Measurements from ENCODE around the gene CHMP2A. TPM values are rescaled to one million over a fixed set of nuclear protein-coding genes. Genes with fewer than 3 reads are reported as not detected.

CHMP2A gene
- total RNA-seq = 88.4 and 122 TPM in 2 replicates
- polyA plus RNA-seq = 188 and 196 TPM in 2 replicates

GRCh38 chr19:58554494-58555368 is at the start of gene CHMP2A:
Gene CHMP2A (minus strand): TSS chr19:58555105. CDS start chr19:58554212, 893 bp downstream.
- Histone ChIP-seq H3K4me3 (peak within 1 kb of the TSS; percentile 50), H3K9me3 (ENCODE audit: low read depth) (no peaks in the 10 kb centered on the region), H3K4me1 (ENCODE audit: insufficient read depth) (peaks cover 20% of the 10 kb centered on the region), H3K4me2 (peak within 1 kb of the TSS; percentile 94), H3K27me3 (no peaks in the 10 kb centered on the region), H3K9me2 (replicated peaks; ENCODE audit: insufficient read depth) (no peaks in the 10 kb centered on the region), H2AFZ (peak within 1 kb of the TSS; percentile 23), H4K20me1 (ENCODE audit: insufficient read depth, poor library complexity, severe bottlenecking) (peaks cover 3% of the 10 kb centered on the region), H3K27ac (peak within 1 kb of the TSS; percentile 95), H3K36me3 (replicated peaks; ENCODE audit: insufficient read depth, low read depth) (no peaks in the 10 kb centered on the region), H3K79me2 (peaks cover 48% of the 10 kb centered on the region)
- WGBS (ENCODE audit: low lambda C conversion rate, missing lambda C conversion rate) = 2% methylated on average over 68 of the region's 69 CpGs
- peak; percentile 99 for DNase-seq (ENCODE audit: low spot score)
- no peak for TF ChIP-seq EZH2phosphoT487 (IDR thresholded peaks at IDR 0.05; ENCODE audit: low read depth, severe bottlenecking, unreplicated experiment)
- TF ChIP-seq EZH2 (IDR thresholded peaks at IDR 0.05; ENCODE audit: borderline replicate concordance) = no peak
- no peak for TF ChIP-seq CTCF (IDR thresholded peaks at IDR 0.05; ENCODE audit: poor library complexity)

- H3K36me3 ChIP-seq (replicated peaks; ENCODE audit: insufficient read depth, low read depth) = no peaks in the 10 kb centered on the region
- H3K27ac ChIP-seq = no peak overlapping the region
- no peaks in the 10 kb centered on the region for H4K20me1 ChIP-seq (ENCODE audit: insufficient read depth, poor library complexity, severe bottlenecking)
- no peaks in the 10 kb centered on the region for H3K27me3 ChIP-seq
- H3K4me3 ChIP-seq = no peak overlapping the region
- H3K4me2 ChIP-seq = no peak overlapping the region
- 96% methylated on average over 4 of the region's 4 CpGs for WGBS (ENCODE audit: low lambda C conversion rate, missing lambda C conversion rate)
- TF ChIP-seq EZH2phosphoT487 (IDR thresholded peaks at IDR 0.05; ENCODE audit: low read depth, severe bottlenecking, unreplicated experiment) (no peak), CTCF (IDR thresholded peaks at IDR 0.05; ENCODE audit: poor library complexity) (no peak), EZH2 (IDR thresholded peaks at IDR 0.05; ENCODE audit: borderline replicate concordance) (no peak)
- H3K9me2 ChIP-seq (replicated peaks; ENCODE audit: insufficient read depth) = no peaks in the 10 kb centered on the region
- peaks cover 3% of the 10 kb centered on the region for H3K4me1 ChIP-seq (ENCODE audit: insufficient read depth)
- no peak for DNase-seq (ENCODE audit: low spot score)
- H2AFZ ChIP-seq = no peak overlapping the region
- no peaks in the 10 kb centered on the region for H3K9me3 ChIP-seq (ENCODE audit: low read depth)
- H3K79me2 ChIP-seq = no peaks in the 10 kb centered on the region
Observed at GRCh38 chr19:58586133-58586765, 31.3 kb upstream of the CHMP2A start.

DNA sequence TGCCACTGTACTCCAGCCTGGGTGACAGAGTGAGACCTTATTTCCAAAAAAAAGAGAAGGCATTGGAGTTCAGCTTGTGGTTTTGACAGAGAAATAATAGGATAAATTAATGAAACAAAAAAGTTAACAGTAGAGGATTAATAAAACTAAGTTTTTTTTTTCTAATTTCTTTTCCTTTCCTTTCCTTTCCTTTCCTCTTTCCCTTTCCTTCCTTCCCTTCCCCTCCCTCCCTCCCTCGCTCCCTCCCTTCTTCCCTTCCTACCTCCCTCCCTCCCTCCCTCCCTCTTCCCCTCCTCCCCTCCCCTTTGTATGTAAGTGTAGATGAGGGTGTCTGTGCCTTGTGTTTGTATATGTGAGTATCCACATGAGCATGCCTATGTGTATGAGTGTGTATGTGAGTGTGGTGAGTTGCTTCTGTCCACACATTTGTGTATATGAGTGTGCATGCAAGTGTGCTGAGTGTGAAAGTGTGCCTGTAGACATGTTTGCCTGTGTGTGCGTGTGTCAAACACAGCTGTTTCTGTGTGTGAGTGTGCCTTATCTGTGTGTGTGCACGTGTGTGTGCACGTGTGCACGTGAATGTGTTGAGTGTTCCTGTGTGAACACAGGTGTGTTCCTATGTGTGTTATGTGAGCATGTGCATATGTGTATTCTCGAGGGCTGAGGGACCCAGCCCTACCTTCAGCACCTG is 30.7 kb upstream of the CHMP2A start:
- H3K4me1 ChIP-seq (ENCODE audit: insufficient read depth) = peaks cover 3% of the 10 kb centered on the region
- DNase-seq (ENCODE audit: low spot score) = no peak
- H3K4me2 ChIP-seq = no peak overlapping the region
- H3K4me3 ChIP-seq = no peak overlapping the region
- no peaks in the 10 kb centered on the region for H3K27me3 ChIP-seq
- no peaks in the 10 kb centered on the region for H3K36me3 ChIP-seq (replicated peaks; ENCODE audit: insufficient read depth, low read depth)
- H4K20me1 ChIP-seq (ENCODE audit: insufficient read depth, poor library complexity, severe bottlenecking) = no peaks in the 10 kb centered on the region
- no peak overlapping the region for H3K27ac ChIP-seq
- H3K79me2 ChIP-seq = no peaks in the 10 kb centered on the region
- WGBS (ENCODE audit: low lambda C conversion rate, missing lambda C conversion rate) = 87% methylated on average over 5 of the region's 6 CpGs
- TF ChIP-seq EZH2 (IDR thresholded peaks at IDR 0.05; ENCODE audit: borderline replicate concordance) = no peak
- TF ChIP-seq CTCF (IDR thresholded peaks at IDR 0.05; ENCODE audit: poor library complexity) = no peak
- TF ChIP-seq EZH2phosphoT487 (IDR thresholded peaks at IDR 0.05; ENCODE audit: low read depth, severe bottlenecking, unreplicated experiment) = no peak
- no peak overlapping the region for H2AFZ ChIP-seq
- no peaks in the 10 kb centered on the region for H3K9me3 ChIP-seq (ENCODE audit: low read depth)
- H3K9me2 ChIP-seq (replicated peaks; ENCODE audit: insufficient read depth) = no peaks in the 10 kb centered on the region

Data from hepatocyte (in vitro differentiated cells).